GM10847 (cell line): Measurements from ENCODE around the gene LRRC14B.

ENCODE experiments used
- POLR2A ChIP-seq: IDR thresholded peaks from 2 replicates; pipeline ENCODE4 v1.6.1; 2011; ENCODE audit not compliant: insufficient read length; ENCODE audit errors: extremely low read depth

The LRRC14B gene

GRCh38 chr5:192691-192969 is 1.3 kb downstream of the LRRC14B start:
- no peak for TF ChIP-seq POLR2A

- no peak for TF ChIP-seq POLR2A
These were observed 1.9 kb downstream of the LRRC14B start for GRCh38 chr5:192970-193831.

GRCh38 chr5:194102-194501 is 2.8 kb downstream of the LRRC14B start:
- no peak for TF ChIP-seq POLR2A

GRCh38 chr5:194603-195209 is 3.4 kb downstream of the LRRC14B start:
- TF ChIP-seq POLR2A: no peak

GRCh38 chr5:195401-196160 is 4.3 kb downstream of the LRRC14B start:
- no peak for TF ChIP-seq POLR2A

- no peak for TF ChIP-seq POLR2A
These were observed 5.1 kb downstream of the LRRC14B start for GRCh38 chr5:196350-196749.

GRCh38 chr5:197892-198489 is 6.7 kb downstream of the LRRC14B start:
- no peak for TF ChIP-seq POLR2A

- no peak for TF ChIP-seq POLR2A
These were observed 7.4 kb downstream of the LRRC14B start for GRCh38 chr5:198516-199196.

- TF ChIP-seq POLR2A: no peak
These were observed 8.1 kb downstream of the LRRC14B start for GRCh38 chr5:199197-199949.

GRCh38 chr5:199950-200645 is 8.8 kb downstream of the LRRC14B start:
- no peak for TF ChIP-seq POLR2A

GRCh38 chr5:200985-201384 is 9.7 kb downstream of the LRRC14B start:
- no peak for TF ChIP-seq POLR2A

GRCh38 chr5:201672-202071 is 10.4 kb downstream of the LRRC14B start:
- no peak for TF ChIP-seq POLR2A

- no peak for TF ChIP-seq POLR2A
These were observed 12.1 kb downstream of the LRRC14B start for GRCh38 chr5:203246-203930.
